Upper lobe of left lung (tissue), 6 donors: Measurements from ENCODE around the gene NPC1L1. TPM values are rescaled to one million over a fixed set of nuclear protein-coding genes. Genes with fewer than 3 reads are reported as not detected.
"Not testable (repeated sequence)": the region's sequence is repeated elsewhere in the genome, so short reads cannot be mapped to it uniquely, and the experiment has no call there.

Experiments
- ATAC-seq, 2 donors: fragments of 200-7000 bp; cut with Tn5 transposase; one replicate each; pipeline ENCODE4 v1.9.1; 2022; ENCODE audit warnings: mild to moderate bottlenecking in 2 of 2, moderate library complexity in 2 of 2; ENCODE audit not compliant: low FRiP score in 2 of 2
- DNase-seq, 2 donors: peaks; one replicate each; pipeline ENCODE4 v3.0.0-alpha.2; 2019 to 2020
- H3K27ac ChIP-seq, 4 donors: fragments of 200-600 bp; sonication (generic); one replicate each; pipeline ENCODE4 v1.5.1; 2016 to 2019
- H3K27me3 ChIP-seq, 4 donors: fragments of 200-600 bp; sonication (generic); one replicate each; pipeline ENCODE4 v1.5.1; 2017 to 2019
- H3K36me3 ChIP-seq, 4 donors: fragments of 200-600 bp; sonication (generic); one replicate each; pipeline ENCODE4 v1.5.1; 2016 to 2019
- H3K4me1 ChIP-seq, 4 donors: fragments of 200-600 bp; sonication (generic); one replicate each; pipeline ENCODE4 v1.5.1; 2018 to 2019
- H3K4me3 ChIP-seq, 4 donors: fragments of 200-600 bp; sonication (generic); one replicate each; pipeline ENCODE4 v1.5.1; 2017 to 2019; ENCODE audit warnings: mild to moderate bottlenecking in 2 of 4, moderate library complexity in 1 of 4
- H3K9me3 ChIP-seq, 4 donors: fragments of 200-600 bp; sonication (generic); one replicate each; pipeline ENCODE4 v1.5.1; 2018 to 2019
- EP300 ChIP-seq, 4 donors: sonication (generic); formaldehyde crosslinking; IDR thresholded peaks; one replicate each; pipeline ENCODE4 v1.5.1; 2017; ENCODE audit warnings: antibody characterized with exemption in 4 of 4, control low read depth in 2 of 4
- POLR2A ChIP-seq, 4 donors: fragments of 450-650 bp; IDR thresholded peaks; one replicate each; pipeline ENCODE4 v1.5.1; 2016 to 2017; ENCODE audit warnings: antibody characterized with exemption in 4 of 4, mild to moderate bottlenecking in 2 of 4
- POLR2AphosphoS5 ChIP-seq, 2 donors: sonication (generic); formaldehyde crosslinking; IDR thresholded peaks; one replicate each; pipeline ENCODE4 v1.5.1; 2017; ENCODE audit warnings: antibody characterized with exemption in 2 of 2
- WGBS, 2 donors: methylation state at CpG; one replicate each; pipeline ENCODE4 v1.1.5; 2017 to 2018; 5-methylcytosine and 5-hydroxymethylcytosine counted together
- total RNA-seq, 6 donors: library from RNA; depleted of rRNA in 4 of 6; stranded (reverse); fragments of >200 nt in 4 of 6; gene quantifications; one replicate each; pipeline versions ENCODE4 v1.1.0 to v1.2.1, GENCODE V29; 2016 to 2021
- TF ChIP-seq, protein P1 (sequence below), 6 experiments: fragments of 450-650 bp in 4 of 6; fragments of 200-600 bp in 2 of 6; sonication (generic) in 2 of 6; IDR thresholded peaks; one replicate each; pipeline ENCODE4 v1.5.1; 2016 to 2019; ENCODE audit warnings: antibody characterized with exemption in 6 of 6
- donor health status: DM: no; HTN: no; CAD: no; lungs with moderate emphysema.
- donor health status: DM: no; HTN: yes; CAD: no; lungs with severe emphysema.

NPC1L1 gene
- total RNA-seq, 6 donors from 2014 or later = 0.06 to 0.55 (median 0.30) TPM; not detected in 3

DNA sequence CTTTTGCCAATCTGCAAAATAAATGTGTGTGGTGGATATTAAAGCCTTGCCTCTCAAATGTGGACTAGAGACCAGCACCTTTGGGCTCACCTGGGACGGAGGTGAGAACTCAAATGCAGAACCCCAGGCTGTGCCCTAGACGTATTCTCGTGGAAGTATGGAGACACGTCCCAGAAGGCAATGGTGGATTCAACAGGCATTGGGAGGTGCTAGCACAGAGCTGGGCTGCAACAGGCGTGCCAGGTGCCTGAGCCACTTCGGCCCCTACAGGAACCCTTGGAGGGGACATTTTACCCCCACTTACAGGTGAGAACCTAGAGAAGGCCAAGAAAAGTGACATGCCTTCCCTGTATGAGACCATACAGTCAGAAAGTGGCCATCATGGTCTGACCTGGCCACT lies 20.4 kb upstream of the NPC1L1 start:
- Histone ChIP-seq H3K9me3 (no peaks in the 10 kb centered on the region), H3K4me3 (no peak overlapping the region), H3K36me3 (peaks cover 12 to 36% (median 19%) of the 10 kb centered on the region in 4 donors), H3K27me3 (no peaks in the 10 kb centered on the region), H3K27ac (no peak overlapping the region), H3K4me1 (no peaks in the 10 kb centered on the region)
- WGBS, 2 donors = 90 to 91% methylated on average over 5 to 6 of the region's 6 CpGs
- DNase-seq (no peak), ATAC-seq (no peak)
- TF ChIP-seq POLR2AphosphoS5 (IDR thresholded peaks at IDR 0.05) = no peak
- TF ChIP-seq POLR2A (IDR thresholded peaks at IDR 0.05) = no peak
- TF ChIP-seq, protein P1, sequence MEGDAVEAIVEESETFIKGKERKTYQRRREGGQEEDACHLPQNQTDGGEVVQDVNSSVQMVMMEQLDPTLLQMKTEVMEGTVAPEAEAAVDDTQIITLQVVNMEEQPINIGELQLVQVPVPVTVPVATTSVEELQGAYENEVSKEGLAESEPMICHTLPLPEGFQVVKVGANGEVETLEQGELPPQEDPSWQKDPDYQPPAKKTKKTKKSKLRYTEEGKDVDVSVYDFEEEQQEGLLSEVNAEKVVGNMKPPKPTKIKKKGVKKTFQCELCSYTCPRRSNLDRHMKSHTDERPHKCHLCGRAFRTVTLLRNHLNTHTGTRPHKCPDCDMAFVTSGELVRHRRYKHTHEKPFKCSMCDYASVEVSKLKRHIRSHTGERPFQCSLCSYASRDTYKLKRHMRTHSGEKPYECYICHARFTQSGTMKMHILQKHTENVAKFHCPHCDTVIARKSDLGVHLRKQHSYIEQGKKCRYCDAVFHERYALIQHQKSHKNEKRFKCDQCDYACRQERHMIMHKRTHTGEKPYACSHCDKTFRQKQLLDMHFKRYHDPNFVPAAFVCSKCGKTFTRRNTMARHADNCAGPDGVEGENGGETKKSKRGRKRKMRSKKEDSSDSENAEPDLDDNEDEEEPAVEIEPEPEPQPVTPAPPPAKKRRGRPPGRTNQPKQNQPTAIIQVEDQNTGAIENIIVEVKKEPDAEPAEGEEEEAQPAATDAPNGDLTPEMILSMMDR (IDR thresholded peaks at IDR 0.05) = no peak
- TF ChIP-seq EP300 (IDR thresholded peaks at IDR 0.05) = no peak

DNA sequence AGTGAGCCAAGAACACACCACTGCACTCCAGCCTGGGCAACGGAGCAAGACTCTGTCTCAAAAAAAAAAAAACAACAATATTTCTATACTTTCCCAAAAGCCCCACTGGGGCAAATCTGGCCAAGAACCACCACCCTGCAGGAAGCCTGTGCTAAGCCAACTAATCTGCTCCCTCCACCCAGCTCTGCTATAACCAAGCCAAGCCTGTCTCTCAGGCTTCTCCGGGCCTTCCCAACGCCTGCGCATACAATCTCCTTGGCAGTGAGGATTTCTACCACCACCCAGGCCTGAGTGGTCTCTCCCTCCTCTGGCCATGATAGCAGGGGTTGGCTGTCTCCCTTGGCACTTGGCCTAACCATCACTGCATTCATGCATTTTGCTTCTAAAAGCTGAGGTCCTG lies 18.4 kb upstream of the NPC1L1 start:
- H3K36me3 ChIP-seq = peaks cover under 1 to 16% (median under 1%) of the 10 kb centered on the region in 4 donors
- H3K4me3 ChIP-seq = no peak overlapping the region
- ATAC-seq (peak in 1 of 2 donors; percentile 29), DNase-seq (no peak)
- WGBS, 2 donors = 90 to 95% methylated on average over 4 of the region's 4 CpGs
- H3K4me1 ChIP-seq = no peaks in the 10 kb centered on the region
- H3K27ac ChIP-seq = no peak overlapping the region
- H3K27me3 ChIP-seq = no peaks in the 10 kb centered on the region
- TF ChIP-seq POLR2A (IDR thresholded peaks at IDR 0.05) = no peak
- H3K9me3 ChIP-seq = no peaks in the 10 kb centered on the region

DNA sequence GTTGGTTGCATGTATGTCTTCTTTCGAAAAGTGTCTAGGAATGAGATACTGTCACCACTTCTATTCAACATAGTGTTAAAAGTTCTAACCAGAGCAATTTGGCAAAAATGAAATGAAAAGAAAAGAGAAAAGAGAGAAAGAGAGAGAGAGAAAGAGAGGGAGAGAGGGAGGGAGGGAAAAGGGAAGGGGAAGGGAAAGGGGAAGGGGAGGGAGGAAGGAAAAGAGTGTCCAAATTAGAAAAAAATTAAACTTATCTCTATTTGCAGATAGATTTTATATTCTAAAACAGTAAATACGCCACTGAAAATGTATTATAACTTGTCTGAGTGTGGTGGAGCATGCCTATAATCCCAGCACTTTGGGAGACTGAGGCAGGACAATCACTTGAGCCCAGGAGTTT lies 16.4 kb upstream of the NPC1L1 start:
- Histone ChIP-seq H3K27me3 (no peaks in the 10 kb centered on the region), H3K9me3 (no peaks in the 10 kb centered on the region), H3K36me3 (no peaks in the 10 kb centered on the region), H3K4me1 (no peaks in the 10 kb centered on the region), H3K4me3 (no peak overlapping the region), H3K27ac (no peak overlapping the region)
- WGBS, 2 donors = 87 to 92% methylated on average over 2 of the region's 2 CpGs
- ATAC-seq (no peak), DNase-seq (no peak)
- TF ChIP-seq POLR2AphosphoS5 (IDR thresholded peaks at IDR 0.05) (no peak), EP300 (IDR thresholded peaks at IDR 0.05) (no peak), POLR2A (IDR thresholded peaks at IDR 0.05) (no peak)
- TF ChIP-seq, protein P1 (IDR thresholded peaks at IDR 0.05) = no peak

DNA sequence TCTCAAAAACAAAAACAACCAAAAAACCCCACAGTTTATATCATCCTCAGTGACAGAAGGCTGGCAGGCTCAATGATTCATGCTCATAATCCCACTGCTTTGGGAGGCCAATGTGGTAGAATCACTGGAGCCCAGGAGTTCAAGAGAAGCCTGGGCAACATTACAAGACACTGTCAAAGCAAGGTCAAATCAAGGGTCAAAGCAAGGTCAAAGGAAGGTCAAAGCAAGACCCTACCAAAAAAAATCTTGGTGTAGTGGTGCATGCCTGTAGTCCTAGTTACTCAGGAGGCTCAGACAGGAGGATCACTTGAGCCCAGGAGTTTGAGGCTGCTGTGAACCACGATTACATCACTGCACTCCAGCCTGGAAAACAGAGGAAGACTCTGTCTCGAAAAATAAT lies 14.2 kb upstream of the NPC1L1 start:
- Histone ChIP-seq H3K27ac (no peak overlapping the region), H3K27me3 (no peaks in the 10 kb centered on the region), H3K36me3 (no peaks in the 10 kb centered on the region), H3K9me3 (no peaks in the 10 kb centered on the region), H3K4me3 (no peak overlapping the region), H3K4me1 (no peaks in the 10 kb centered on the region)
- no peak for ATAC-seq
- no peak for DNase-seq
- TF ChIP-seq, protein P1 (IDR thresholded peaks at IDR 0.05) = no peak
- TF ChIP-seq POLR2A (IDR thresholded peaks at IDR 0.05) (no peak), EP300 (IDR thresholded peaks at IDR 0.05) (no peak), POLR2AphosphoS5 (IDR thresholded peaks at IDR 0.05) (no peak)
- WGBS, 2 donors = 73 to 81% methylated on average over 2 of the region's 2 CpGs

DNA sequence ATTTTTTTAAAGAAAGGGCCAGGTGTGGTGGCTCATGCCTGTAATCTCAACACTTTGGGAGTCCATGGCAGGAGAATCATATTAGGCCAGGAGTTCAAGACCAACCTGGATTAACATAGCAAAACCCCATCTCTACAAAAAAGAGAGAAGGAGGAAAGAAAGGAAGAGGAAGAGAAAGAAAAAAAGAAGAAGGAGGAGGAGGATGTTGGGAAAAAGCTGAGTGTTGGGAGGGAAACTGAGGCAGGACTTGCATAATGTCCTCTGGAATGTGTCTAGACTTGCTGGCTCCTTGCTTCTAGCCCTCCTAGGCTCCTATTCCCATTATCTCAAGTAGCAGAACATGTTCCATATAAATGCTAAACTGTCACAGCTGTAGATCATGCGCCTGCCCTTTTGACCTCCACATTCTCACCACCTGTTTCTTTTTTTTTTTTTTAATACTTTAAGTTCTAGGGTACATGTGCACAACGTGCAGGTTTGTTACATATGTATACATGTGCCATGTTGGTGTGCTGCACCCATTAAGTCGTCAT lies 11.4 kb upstream of the NPC1L1 start:
- WGBS, 2 donors = 62 to 63% methylated on average over 3 of the region's 3 CpGs
- not testable (repeated sequence) for H3K36me3 ChIP-seq, ATAC-seq, H3K27ac ChIP-seq, H3K9me3 ChIP-seq, DNase-seq, H3K4me3 ChIP-seq, H3K27me3 ChIP-seq, H3K4me1 ChIP-seq

DNA sequence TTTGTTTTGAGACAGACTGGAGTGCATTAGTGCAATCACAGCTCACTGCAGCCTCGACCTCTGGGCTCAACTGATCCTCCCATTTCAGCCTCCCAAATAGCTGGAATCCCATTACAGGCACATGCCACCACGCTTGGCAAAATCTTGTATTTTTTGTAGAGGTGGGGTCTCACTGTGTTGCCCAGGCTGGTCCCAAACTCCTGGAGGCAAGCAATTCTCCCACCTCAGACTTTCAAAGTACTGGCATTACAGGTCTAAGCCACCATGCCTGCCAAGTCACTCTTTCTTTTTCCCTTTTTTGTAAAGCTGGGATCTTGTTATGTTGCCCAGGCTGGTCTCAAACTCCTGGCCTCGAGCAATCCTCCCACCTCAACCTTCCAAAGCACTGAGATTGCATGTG lies 8.3 kb upstream of the NPC1L1 start:
- H3K4me3 ChIP-seq = no peak overlapping the region
- WGBS, 2 donors = 77 to 81% methylated on average over 3 of the region's 3 CpGs
- no peaks in the 10 kb centered on the region for H3K36me3 ChIP-seq
- H3K27me3 ChIP-seq = no peaks in the 10 kb centered on the region
- no peak overlapping the region for H3K27ac ChIP-seq
- no peaks in the 10 kb centered on the region for H3K4me1 ChIP-seq
- DNase-seq (no peak), ATAC-seq (no peak)
- TF ChIP-seq, protein P1 (IDR thresholded peaks at IDR 0.05) = no peak
- no peak for TF ChIP-seq POLR2A (IDR thresholded peaks at IDR 0.05)
- no peak for TF ChIP-seq POLR2AphosphoS5 (IDR thresholded peaks at IDR 0.05)
- TF ChIP-seq EP300 (IDR thresholded peaks at IDR 0.05) = no peak
- no peaks in the 10 kb centered on the region for H3K9me3 ChIP-seq
